Measurements from ENCODE around the gene PCDHB3. TPM values are rescaled to one million over a fixed set of nuclear protein-coding genes. Genes with fewer than 3 reads are reported as not detected.

The PCDHB3 gene
- total and polyA plus RNA-seq, 2 experiments from 2014 or later, result 5.2 to 15.3 TPM

DNA sequence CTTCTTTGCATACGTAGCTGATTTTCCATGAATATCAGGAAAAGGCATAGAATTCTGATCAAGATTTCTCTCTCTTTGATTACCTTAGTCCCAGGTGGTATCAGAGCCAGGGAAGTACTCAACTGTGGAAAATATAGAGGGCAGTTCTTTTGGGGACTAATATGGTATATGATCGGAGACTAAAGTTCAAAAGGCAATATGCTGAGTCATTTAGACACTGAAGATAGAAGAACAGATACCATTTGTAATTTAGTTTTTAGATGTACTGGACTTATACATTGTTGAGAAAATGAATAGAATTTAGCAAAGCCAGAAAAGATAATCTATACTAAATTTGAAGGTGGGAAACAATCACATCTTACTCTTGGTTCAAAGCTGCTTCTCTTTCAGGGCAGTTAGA is 5.1 kb downstream of the PCDHB3 start:
- no peak overlapping the region for H3K27ac Mint-ChIP-seq
- peaks cover 38% of the 10 kb centered on the region for H3K36me3 Mint-ChIP-seq (ENCODE audit: low read depth)
- Histone ChIP-seq H3K36me3 (ENCODE audit: insufficient read depth) (no peaks in the 10 kb centered on the region), H3K4me3 (no peak overlapping the region), H3K27me3 (ENCODE audit: insufficient read depth) (no peaks in the 10 kb centered on the region), H3F3A (replicated peaks; ENCODE audit: low read depth) (no peaks in the 10 kb centered on the region), H4K20me1 (replicated peaks; ENCODE audit: insufficient read depth) (no peaks in the 10 kb centered on the region), H3K9me2 (ENCODE audit: insufficient read depth) (no peaks in the 10 kb centered on the region), H3K4me2 (no peak overlapping the region), H3K27ac (ENCODE audit: low read depth) (no peak overlapping the region), H2AFZ (no peak overlapping the region), H3K4me1 (ENCODE audit: insufficient read depth) (no peaks in the 10 kb centered on the region), H3K79me2 (replicated peaks; ENCODE audit: insufficient read depth) (peaks cover 19% of the 10 kb centered on the region)
- peaks cover 1% of the 10 kb centered on the region; the same call in 1 of the 3 replicates for H3K4me1 Mint-ChIP-seq
- DNase-seq (ENCODE audit: low spot score) (no peak), ATAC-seq (no peak)
- peaks cover 15% of the 10 kb centered on the region; the same call in 2 of the 3 replicates for H3K9me3 Mint-ChIP-seq
- H3K4me3 Mint-ChIP-seq, result no peak overlapping the region
- H3K27me3 Mint-ChIP-seq (ENCODE audit: insufficient read depth, low read depth, poor library complexity), result peaks cover 2% of the 10 kb centered on the region
- TF ChIP-seq ZNF114 (CRISPR knock-in tag; IDR thresholded peaks at IDR 0.05) (no peak), JUNB (IDR thresholded peaks at IDR 0.05; ENCODE audit: unreplicated experiment) (no peak), EZH2phosphoT487 (IDR thresholded peaks at IDR 0.05; ENCODE audit: unreplicated experiment) (no peak), EZH2 (IDR thresholded peaks at IDR 0.05; ENCODE audit: low read depth, unreplicated experiment) (no peak), NANOG (IDR thresholded peaks at IDR 0.05; ENCODE audit: borderline replicate concordance) (no peak), CREB1 (CRISPR knock-in tag; IDR thresholded peaks at IDR 0.05; ENCODE audit: low read depth) (no peak), STAT1 (IDR thresholded peaks at IDR 0.05; ENCODE audit: unreplicated experiment) (no peak), ZNF331 (CRISPR knock-in tag; IDR thresholded peaks at IDR 0.05; ENCODE audit: low read depth) (no peak), POLR2AphosphoS5 (IDR thresholded peaks at IDR 0.05; ENCODE audit: low read depth) (no peak)
- TF ChIP-seq, protein P1, sequence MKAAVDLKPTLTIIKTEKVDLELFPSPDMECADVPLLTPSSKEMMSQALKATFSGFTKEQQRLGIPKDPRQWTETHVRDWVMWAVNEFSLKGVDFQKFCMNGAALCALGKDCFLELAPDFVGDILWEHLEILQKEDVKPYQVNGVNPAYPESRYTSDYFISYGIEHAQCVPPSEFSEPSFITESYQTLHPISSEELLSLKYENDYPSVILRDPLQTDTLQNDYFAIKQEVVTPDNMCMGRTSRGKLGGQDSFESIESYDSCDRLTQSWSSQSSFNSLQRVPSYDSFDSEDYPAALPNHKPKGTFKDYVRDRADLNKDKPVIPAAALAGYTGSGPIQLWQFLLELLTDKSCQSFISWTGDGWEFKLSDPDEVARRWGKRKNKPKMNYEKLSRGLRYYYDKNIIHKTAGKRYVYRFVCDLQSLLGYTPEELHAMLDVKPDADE (IDR thresholded peaks at IDR 0.05), result no peak
- TF ChIP-seq, protein P2, sequence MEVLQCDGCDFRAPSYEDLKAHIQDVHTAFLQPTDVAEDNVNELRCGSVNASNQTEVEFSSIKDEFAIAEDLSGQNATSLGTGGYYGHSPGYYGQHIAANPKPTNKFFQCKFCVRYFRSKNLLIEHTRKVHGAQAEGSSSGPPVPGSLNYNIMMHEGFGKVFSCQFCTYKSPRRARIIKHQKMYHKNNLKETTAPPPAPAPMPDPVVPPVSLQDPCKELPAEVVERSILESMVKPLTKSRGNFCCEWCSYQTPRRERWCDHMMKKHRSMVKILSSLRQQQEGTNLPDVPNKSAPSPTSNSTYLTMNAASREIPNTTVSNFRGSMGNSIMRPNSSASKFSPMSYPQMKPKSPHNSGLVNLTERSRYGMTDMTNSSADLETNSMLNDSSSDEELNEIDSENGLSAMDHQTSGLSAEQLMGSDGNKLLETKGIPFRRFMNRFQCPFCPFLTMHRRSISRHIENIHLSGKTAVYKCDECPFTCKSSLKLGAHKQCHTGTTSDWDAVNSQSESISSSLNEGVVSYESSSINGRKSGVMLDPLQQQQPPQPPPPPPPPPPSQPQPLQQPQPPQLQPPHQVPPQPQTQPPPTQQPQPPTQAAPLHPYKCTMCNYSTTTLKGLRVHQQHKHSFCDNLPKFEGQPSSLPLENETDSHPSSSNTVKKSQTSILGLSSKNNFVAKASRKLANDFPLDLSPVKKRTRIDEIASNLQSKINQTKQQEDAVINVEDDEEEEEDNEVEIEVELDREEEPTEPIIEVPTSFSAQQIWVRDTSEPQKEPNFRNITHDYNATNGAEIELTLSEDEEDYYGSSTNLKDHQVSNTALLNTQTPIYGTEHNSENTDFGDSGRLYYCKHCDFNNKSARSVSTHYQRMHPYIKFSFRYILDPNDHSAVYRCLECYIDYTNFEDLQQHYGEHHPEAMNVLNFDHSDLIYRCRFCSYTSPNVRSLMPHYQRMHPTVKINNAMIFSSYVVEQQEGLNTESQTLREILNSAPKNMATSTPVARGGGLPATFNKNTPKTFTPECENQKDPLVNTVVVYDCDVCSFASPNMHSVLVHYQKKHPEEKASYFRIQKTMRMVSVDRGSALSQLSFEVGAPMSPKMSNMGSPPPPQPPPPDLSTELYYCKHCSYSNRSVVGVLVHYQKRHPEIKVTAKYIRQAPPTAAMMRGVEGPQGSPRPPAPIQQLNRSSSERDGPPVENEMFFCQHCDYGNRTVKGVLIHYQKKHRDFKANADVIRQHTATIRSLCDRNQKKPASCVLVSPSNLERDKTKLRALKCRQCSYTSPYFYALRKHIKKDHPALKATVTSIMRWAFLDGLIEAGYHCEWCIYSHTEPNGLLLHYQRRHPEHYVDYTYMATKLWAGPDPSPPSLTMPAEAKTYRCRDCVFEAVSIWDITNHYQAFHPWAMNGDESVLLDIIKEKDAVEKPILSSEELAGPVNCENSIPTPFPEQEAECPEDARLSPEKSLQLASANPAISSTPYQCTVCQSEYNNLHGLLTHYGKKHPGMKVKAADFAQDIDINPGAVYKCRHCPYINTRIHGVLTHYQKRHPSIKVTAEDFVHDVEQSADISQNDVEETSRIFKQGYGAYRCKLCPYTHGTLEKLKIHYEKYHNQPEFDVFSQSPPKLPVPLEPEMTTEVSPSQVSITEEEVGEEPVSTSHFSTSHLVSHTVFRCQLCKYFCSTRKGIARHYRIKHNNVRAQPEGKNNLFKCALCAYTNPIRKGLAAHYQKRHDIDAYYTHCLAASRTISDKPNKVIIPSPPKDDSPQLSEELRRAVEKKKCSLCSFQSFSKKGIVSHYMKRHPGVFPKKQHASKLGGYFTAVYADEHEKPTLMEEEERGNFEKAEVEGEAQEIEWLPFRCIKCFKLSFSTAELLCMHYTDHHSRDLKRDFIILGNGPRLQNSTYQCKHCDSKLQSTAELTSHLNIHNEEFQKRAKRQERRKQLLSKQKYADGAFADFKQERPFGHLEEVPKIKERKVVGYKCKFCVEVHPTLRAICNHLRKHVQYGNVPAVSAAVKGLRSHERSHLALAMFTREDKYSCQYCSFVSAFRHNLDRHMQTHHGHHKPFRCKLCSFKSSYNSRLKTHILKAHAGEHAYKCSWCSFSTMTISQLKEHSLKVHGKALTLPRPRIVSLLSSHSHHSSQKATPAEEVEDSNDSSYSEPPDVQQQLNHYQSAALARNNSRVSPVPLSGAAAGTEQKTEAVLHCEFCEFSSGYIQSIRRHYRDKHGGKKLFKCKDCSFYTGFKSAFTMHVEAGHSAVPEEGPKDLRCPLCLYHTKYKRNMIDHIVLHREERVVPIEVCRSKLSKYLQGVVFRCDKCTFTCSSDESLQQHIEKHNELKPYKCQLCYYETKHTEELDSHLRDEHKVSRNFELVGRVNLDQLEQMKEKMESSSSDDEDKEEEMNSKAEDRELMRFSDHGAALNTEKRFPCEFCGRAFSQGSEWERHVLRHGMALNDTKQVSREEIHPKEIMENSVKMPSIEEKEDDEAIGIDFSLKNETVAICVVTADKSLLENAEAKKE (CRISPR knock-in tag; IDR thresholded peaks at IDR 0.05), result no peak
- TF ChIP-seq, protein P3, sequence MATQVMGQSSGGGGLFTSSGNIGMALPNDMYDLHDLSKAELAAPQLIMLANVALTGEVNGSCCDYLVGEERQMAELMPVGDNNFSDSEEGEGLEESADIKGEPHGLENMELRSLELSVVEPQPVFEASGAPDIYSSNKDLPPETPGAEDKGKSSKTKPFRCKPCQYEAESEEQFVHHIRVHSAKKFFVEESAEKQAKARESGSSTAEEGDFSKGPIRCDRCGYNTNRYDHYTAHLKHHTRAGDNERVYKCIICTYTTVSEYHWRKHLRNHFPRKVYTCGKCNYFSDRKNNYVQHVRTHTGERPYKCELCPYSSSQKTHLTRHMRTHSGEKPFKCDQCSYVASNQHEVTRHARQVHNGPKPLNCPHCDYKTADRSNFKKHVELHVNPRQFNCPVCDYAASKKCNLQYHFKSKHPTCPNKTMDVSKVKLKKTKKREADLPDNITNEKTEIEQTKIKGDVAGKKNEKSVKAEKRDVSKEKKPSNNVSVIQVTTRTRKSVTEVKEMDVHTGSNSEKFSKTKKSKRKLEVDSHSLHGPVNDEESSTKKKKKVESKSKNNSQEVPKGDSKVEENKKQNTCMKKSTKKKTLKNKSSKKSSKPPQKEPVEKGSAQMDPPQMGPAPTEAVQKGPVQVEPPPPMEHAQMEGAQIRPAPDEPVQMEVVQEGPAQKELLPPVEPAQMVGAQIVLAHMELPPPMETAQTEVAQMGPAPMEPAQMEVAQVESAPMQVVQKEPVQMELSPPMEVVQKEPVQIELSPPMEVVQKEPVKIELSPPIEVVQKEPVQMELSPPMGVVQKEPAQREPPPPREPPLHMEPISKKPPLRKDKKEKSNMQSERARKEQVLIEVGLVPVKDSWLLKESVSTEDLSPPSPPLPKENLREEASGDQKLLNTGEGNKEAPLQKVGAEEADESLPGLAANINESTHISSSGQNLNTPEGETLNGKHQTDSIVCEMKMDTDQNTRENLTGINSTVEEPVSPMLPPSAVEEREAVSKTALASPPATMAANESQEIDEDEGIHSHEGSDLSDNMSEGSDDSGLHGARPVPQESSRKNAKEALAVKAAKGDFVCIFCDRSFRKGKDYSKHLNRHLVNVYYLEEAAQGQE (IDR thresholded peaks at IDR 0.05; ENCODE audit: unreplicated experiment), result no peak
- TF ChIP-seq, protein P4, sequence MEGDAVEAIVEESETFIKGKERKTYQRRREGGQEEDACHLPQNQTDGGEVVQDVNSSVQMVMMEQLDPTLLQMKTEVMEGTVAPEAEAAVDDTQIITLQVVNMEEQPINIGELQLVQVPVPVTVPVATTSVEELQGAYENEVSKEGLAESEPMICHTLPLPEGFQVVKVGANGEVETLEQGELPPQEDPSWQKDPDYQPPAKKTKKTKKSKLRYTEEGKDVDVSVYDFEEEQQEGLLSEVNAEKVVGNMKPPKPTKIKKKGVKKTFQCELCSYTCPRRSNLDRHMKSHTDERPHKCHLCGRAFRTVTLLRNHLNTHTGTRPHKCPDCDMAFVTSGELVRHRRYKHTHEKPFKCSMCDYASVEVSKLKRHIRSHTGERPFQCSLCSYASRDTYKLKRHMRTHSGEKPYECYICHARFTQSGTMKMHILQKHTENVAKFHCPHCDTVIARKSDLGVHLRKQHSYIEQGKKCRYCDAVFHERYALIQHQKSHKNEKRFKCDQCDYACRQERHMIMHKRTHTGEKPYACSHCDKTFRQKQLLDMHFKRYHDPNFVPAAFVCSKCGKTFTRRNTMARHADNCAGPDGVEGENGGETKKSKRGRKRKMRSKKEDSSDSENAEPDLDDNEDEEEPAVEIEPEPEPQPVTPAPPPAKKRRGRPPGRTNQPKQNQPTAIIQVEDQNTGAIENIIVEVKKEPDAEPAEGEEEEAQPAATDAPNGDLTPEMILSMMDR (conservative IDR thresholded peaks at IDR 0.05; ENCODE audit: low read depth in 2 of 2), result no peak
